Coronary artery (tissue), 2 donors: Measurements from ENCODE around the gene PIGW.

Experiments used
- DNase-seq: peaks from one replicate; pipeline ENCODE4 v3.0.0-alpha.2; 2017; ENCODE audit warnings: low spot score
- H3K27ac ChIP-seq, 2 donors: fragments of 200-600 bp; sonication (generic); one replicate each; pipeline ENCODE4 v1.5.1; 2016 to 2019
- H3K4me3 ChIP-seq: fragments of 200-600 bp; sonication (generic); 2 replicates; pipeline ENCODE4 v1.5.1; 2016; ENCODE audit warnings: mild to moderate bottlenecking, moderate library complexity
- TF ChIP-seq, protein P1 (sequence below): fragments of 200-600 bp; sonication (generic); IDR thresholded peaks from one replicate; pipeline ENCODE4 v1.5.1; 2019; ENCODE audit warnings: antibody characterized with exemption

PIGW gene

DNA sequence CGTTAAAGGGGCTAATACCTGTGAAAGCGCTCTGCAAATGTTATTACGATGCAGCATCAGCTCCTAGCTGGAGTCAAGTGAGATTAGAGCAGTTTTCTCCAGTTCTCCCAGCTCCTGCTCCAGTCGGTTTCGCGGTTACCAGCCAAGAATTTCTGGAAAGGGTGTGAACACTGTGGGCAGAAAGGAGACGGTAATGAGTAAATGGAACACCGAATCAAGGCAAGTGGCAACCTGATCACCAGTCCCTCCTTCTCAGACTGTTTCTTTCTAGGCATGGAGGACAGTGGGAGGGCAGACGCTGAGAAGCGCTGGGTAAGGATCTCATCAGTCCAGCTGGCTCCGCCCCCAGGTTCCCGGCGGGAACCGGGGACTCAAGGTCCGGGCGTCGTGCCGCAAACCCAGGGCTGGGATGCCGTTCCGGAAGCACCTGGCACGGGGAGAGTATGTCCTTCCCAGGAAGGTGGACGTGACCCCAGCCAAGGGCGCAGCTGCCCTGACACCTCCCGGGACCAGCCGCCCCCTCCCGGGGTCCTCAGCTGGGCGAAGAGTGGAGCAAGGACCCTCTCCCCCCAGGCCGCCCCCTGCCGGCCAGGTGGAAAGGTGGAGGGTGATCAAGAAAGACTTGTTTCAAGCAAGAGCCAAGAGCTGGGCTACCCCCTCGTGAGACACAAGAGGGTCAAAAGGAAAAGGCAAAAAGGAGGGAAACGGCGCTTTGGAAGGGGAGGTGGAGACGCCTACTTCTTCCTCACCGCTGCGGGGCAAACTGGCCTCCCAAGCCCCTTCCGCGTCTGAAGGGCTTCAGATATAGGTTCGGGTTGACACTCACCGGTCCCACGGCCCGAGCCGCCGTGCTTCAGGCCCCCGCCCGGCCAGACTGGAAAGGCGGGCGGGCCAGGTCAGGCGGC lies 600 bp upstream of the PIGW start:
- Histone ChIP-seq H3K4me3 (peak overlapping the region; percentile 94), H3K27ac (peak overlapping the region; percentile 88 to 97)
- TF ChIP-seq, protein P1, sequence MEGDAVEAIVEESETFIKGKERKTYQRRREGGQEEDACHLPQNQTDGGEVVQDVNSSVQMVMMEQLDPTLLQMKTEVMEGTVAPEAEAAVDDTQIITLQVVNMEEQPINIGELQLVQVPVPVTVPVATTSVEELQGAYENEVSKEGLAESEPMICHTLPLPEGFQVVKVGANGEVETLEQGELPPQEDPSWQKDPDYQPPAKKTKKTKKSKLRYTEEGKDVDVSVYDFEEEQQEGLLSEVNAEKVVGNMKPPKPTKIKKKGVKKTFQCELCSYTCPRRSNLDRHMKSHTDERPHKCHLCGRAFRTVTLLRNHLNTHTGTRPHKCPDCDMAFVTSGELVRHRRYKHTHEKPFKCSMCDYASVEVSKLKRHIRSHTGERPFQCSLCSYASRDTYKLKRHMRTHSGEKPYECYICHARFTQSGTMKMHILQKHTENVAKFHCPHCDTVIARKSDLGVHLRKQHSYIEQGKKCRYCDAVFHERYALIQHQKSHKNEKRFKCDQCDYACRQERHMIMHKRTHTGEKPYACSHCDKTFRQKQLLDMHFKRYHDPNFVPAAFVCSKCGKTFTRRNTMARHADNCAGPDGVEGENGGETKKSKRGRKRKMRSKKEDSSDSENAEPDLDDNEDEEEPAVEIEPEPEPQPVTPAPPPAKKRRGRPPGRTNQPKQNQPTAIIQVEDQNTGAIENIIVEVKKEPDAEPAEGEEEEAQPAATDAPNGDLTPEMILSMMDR = no peak
- DNase-seq = peak; percentile 80

DNA sequence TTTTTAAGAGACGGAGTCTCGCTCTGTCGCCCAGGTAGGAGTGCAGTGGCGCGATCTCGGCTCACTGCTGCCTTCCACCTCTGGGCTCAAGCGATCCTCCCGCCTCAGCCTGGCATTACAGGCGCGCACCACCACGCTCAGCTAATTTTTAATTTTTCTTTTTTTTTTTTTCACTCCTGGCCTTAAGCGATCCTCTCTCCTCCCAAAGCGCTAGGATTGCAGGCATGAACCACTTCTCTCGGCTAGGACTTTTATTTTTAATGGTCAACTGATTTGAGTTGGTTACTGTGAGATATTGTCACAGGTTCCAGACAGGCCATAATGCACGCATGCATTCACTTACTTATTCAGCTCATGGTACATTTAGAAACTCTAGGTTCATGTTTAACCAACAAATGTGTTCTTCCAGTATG lies 888 bp downstream of the PIGW start:
- TF ChIP-seq, protein P1 = no peak
- DNase-seq = no peak
- peak overlapping the region; percentile 88 to 97 for H3K27ac ChIP-seq
- H3K4me3 ChIP-seq = peak overlapping the region; percentile 94

DNA sequence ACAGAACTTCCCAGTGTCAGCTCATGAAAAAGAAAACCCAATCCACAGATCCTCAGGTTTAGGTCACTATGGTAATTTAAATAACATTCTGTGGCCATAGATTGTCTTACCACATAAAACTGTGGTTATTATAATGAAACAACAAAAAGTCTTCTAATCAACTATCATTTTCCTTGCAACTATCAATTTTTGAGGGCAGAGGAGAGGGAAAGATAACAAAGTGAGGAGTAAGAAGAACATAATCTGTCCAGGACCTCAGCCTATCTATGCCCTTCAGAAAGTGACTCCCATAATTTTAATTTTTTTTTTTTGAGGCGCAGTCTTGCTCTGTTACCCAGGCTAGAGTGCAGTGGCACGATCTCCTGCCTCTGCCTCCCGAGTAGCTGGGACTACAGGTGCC lies 5.9 kb downstream of the PIGW start:
- TF ChIP-seq, protein P1 = no peak

DNA sequence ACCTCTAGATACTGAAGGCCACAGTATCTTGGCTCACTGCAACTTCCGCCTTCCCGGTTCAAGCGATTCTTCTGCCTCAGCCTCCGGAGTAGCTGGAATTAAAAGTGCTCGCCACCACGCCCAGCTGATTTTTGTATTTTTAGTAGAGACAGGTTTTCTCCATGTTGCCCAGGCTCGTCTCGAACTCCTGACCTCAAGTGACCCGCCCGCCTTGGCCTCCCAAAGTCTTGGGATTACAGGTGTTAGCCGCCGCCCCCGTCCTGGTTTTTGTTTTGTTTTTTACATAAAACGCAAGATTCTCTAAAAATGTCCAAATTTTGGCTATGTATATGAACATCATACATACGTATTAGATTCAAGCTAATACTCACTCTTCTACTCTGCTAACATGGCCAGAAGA lies 8.0 kb downstream of the PIGW start:
- DNase-seq = no peak
- TF ChIP-seq, protein P1 = no peak
- Histone ChIP-seq H3K4me3 (no peak overlapping the region), H3K27ac (no peak overlapping the region)

More for the DNA sequence above, 5.9 kb downstream of the PIGW start:
- Histone ChIP-seq H3K4me3 (no peak overlapping the region), H3K27ac (no peak overlapping the region)
- no peak for DNase-seq

DNA sequence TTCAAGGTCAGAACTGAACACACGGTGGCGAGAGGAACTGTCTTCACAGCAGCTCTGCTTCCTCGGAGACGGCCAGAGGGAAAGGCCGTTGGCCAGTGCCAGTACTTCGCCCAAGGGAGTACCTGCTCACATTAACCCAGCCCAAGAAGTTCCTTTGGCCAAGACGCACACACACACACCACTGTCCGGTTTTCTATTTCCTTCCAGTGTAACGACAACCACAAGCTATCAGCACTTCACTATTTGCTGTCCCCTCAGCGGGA lies 9.2 kb downstream of the PIGW start:
- TF ChIP-seq, protein P1 = no peak
- peak; percentile 80 for DNase-seq
- Histone ChIP-seq H3K4me3 (peak overlapping the region; percentile 91), H3K27ac (peak overlapping the region; percentile 99)

DNA sequence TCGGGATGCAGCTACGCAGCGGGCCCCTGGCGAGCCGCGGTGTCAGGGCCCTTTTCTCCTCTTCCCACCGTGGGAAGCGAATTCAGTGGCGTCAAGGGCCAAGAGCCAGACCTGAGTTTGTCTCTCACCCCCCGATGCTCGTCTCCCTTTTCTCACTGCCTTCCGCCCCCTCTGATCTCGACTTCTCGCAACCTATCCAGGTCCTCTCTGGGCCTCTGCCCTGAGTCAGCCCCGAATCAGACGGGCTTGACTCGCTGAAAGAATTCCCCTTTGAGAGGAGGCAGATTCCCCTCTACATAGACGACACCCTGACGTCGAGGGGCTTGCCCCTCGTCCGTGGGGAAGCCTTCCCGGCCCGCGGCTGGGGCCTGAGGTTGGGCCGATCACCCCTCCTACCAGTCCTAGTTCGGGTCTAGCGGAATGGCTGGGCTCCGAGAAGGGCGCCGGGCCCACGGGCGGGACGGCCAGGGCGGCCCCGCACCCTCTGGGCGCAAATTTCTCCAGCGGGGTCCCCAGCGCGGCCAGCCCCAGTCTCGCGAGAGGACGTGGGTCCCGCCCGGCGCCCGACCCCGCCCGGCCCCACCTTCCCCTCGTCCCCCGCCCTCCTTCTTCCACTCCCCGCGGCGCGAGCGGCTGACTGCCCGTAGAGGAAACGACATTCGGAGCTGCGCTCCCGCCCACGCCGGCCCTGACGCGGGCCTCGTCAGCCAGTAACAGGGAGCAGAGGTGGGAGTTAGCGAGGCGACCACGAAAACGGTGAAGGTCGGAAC lies 9.7 kb downstream of the PIGW start, which contains the start of gene GGNBP2:
GGNBP2 (plus strand) TSS at position 613 of the 770 bp plus-strand sequence. CDS start 806 bp downstream, outside the sequence.
- peak within 1 kb of the TSS; percentile 91 for H3K4me3 ChIP-seq
- peak within 1 kb of the TSS; percentile 99 for H3K27ac ChIP-seq
- TF ChIP-seq, protein P1 = no peak
- DNase-seq = peak; percentile 92
